HG03575 (cell line): ENCODE results near the gene LMAN2.
"Not testable (repeated sequence)": the region's sequence is repeated elsewhere in the genome, so short reads cannot be mapped to it uniquely, and the experiment has no call there.

ENCODE experiments used
- ATAC-seq: cut with Tn5 transposase; IDR thresholded peaks from one replicate; pipeline ENCODE4 v1.9.1; 2021; ENCODE audit not compliant: unreplicated experiment, insufficient number of reproducible peaks, low FRiP score; ENCODE audit errors: extremely low read depth

LMAN2 gene

DNA sequence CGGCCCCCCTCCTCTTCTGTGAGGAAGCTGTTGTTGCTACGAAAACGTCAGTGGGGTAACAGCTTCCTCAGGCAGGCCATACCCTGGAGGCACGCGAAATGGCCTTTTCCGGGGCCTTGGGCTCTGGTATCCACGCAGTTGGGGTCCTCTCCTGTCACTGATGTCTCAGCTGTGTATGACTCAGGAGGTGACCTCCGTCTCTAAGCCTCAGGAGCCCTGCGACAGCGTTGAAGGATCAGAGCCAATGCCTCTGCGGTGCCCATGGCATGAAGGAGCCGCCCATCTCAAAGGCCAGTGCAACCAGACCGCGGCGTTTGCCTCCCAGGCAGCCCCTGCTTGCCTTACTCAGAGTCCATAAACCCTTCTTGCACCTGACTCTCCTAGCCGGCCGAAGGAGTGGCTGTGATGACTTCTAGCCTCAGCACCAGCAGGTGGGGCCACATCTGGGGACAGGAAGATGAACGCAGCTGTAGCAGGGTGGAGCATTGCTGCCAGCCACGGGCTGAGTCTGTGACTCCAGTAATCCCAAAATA lies 38.8 kb downstream of the LMAN2 start:
- ATAC-seq, result no peak

DNA sequence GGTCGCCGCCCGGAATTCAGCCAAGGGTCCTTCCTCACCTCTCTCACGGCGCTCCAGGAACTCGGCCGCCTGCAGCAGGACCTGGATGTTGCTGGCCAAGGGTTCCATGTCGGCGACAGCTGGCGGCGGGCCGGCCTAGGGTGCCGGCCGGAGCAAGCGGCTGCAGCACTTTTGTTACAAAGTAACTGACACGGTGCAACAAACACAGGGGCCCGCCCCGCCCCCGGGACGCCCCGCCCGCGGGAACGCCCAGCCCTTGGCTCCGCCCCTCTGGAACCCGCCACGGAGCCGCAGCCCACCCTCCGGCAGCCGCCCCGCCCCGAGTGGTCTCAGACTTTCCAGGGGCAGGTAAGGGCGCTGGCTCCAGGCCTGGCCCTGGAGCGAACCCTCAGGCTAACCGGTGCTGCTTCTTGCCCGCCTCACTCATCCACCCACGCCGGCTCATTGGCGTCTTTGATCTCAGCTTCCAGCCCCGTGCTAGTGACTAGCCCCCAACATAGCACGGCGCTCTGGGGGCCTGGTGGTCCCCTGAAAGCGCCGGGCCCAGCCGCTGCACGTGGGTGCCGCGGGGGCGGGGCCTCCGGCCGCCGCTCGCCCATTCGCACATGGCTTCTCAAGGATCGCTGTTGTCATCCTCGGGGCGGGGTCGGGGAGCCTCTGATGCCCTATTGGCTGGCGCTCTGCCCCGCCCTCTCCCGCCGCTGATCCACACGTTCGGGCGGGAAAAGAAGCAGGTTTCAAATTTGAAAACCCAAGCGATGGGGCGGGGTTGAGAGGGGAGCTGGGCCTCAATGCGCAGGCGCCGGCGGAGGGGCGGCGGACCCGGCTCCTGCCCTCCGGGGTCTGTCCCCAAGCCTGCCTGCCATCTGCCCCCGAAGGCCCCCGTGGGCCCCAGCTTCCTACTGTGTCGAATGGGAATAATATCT lies 39.5 kb downstream of the LMAN2 start, which contains the start of gene MXD3:
Gene MXD3 (minus strand): TSS at position 176 of the 926 bp plus-strand sequence. CDS start 68 bp downstream, at position 108.
- ATAC-seq, result no peak

DNA sequence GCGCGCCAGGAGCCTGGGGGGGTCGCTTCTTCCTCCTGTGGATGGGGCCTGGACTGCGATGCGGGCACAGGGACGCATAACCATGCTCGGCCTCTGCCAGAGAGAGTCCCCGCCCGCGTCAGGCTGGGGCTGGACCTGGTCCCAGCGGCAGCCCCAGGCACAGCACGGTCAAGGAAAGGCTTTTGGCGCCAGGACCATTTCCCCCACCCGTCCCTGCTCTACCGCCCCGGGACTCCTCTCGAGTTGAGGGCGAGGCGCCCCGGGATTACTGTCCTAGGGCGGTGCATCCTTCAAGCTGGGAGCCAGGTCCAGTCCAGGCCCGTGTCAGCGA lies 40.1 kb downstream of the LMAN2 start:
- no peak for ATAC-seq

DNA sequence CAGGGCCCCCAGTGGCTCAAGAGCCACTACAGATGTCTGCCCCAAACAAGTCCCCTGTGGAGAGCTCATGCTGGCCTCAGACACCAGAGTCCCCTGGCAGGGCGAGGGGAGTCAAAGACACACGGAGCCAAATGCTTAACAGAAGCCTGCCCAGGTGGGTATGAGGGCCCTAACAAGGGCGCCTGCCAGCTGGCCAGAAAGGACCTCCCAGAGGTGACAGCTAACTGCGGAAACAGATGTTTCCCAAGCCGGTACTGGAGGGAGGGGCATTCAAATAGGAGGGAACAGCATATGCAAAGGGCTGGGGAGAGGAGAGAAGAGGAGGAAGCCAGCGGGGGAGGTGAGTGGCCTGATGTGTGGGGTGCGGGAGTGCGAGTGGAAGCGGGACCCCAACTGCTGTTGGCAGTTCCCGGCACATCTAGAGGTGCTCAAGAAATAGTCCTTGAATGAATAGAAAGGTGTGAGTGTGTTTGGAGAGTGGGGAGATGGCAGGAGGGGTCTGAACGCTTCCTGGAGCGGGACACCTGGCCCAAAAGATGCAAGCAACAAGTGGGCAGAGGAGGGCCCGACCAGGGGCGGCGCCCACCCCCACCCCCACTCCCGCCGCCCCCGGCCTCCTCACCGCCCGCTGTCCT lies 40.6 kb downstream of the LMAN2 start:
- ATAC-seq, result no peak

DNA sequence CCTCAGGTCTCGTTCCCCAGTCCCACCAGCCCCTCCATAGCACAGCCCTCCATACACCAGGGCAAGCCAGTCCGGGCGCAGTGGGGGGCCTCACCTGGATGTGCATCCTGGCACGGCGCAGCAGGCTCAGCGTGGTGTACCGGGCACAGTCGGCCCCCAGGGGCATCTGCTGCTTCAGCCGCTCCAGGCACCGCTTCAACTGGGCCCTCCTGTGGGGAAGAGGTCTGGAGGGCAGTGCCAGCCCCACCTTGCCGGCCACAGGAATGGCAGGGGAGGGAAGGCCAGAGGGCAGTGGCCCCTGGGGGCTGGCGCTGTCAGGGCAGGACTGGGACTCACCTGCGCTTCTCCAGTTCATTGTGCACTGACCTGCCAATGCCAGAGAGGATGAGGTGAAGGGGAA lies 41.1 kb downstream of the LMAN2 start:
- no peak for ATAC-seq

DNA sequence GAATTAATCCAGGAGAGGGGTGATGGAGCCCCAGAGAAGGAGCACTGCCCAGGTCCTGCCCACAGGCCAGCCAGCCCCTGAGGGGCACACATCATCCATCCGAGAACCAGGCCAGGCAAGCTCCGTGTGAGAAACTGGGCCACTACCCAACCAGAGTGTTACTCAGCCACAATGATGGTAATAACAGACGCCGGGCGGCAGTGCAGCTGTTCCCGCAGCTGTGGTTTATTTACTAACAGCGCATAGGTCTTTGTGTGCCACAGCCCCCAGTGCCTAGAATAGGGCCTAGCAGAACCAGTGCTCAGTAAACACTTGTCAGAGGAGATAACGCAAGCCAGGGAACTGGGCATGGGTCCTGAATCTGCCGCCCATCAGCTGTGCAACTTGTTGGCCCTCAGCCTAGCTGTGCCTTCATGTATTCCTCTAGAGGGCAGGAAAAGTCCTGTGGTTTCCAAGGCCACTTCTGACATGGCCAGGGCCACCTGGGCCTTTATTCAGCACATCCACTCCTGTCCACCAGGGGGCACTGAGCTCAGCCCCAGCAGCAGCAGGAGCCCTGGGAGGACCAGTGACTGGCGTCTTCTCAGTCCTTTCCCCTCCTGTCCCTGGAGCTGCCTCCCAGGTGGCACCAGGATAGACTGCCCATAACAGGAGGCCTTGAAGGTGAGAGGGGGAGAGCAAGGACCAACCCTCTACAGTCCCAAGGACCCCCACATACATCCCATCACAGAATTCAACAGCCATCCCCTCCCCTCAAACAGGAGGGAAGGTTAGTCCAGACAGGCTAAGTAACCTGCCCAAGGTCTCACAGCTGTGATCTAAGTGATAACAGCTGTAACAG lies 41.9 kb downstream of the LMAN2 start:
- no peak for ATAC-seq

DNA sequence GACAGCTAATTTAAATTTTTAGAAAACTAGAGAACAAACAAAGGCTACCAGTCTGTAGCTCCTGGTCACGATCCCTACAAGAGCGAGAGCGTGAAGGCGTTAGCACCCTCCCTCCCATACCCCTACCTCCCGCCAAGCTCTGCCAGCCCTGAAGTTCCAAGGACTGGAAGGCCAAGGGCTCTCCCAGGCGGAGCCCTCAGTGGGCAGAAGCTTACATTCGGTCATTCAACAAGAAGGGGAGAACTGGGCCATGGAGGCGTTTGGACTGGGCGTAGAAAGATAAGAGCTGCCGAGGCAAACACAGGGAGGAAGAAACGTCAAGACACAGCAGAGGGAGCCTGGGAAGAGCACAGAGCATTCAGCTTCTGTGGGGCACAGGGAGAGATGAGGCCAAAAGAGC lies 42.7 kb downstream of the LMAN2 start:
- no peak for ATAC-seq

DNA sequence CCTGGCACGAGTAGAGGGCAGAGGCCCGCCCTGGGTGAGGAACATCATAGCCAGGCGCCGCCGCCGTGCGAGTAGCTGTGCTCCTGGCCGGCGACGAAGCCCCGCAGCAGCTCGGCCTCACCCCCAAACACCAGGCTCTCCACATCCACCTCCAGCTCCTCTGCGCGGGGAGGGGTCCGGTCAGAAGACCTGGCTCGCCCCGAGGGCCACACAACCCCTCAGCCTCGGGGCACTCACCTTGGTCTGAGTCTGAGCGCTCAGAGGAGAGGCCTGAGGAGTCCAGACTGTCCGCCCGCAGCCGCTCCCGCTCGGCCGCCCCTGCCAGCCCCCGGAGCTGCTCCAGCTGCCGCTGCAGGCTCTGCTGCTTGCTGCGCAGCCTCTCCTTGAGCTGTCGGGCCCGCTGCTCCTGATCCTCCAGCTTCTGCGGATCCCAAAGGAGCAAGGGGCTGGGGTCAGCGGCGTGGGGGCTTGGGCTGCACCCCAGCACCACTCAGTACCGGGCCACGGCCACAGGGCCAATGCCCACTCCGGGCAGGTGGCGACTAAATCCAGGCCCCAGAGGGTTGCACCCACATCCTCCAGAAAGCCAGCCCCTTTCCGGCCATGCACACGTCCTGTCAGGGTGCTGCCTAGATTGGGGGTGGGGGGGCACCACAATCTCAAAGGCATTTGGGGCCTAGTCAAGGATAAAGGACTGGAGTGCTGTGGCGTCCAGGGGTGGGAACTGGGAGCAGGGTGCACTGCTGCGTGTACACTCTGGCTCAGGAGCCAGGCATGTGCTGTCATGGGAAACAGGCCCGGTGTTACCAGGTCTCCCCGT lies 43.7 kb downstream of the LMAN2 start:
- ATAC-seq, result no peak

DNA sequence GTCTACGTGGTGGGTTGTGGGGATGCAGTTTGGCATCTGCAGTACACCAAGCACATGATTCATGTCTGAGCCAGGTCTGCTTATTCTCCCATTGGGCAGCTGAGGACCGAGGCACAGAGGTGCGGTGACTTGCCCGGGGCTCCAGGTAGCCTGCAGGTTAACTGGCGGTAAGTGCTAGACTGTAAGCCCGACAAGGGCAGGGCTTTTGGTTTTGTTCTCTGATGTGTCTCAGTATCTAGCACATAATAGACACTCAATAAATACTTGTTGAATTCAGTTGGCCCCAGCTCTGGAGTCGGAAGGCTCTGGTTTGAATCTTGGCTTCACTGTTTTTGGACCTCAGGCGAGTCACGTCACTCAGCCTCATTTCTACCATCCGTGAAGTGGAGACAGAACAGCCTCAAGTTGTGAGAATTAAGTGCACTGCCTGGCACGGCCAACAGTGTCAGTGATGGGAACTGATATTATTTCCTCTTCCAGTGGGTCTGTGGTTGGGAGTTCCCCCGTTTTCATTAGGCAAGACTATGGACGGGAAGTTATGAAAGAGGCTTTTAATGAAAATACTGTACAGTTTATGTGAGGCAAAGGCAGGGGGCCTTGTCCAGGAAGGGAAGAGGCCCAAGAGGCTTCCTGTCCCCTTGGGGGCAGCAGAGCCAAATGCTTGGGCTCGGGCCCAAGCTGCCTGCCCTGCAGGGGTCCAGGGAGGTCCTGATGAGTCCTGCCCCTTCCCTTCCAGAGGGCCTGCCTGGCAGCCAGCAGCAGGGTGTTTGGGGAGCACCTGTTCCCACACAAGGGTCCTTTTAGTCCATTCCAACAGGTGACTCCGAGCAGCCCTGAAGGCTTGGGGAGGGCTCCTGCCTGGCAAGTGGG lies 44.6 kb downstream of the LMAN2 start:
- no peak for ATAC-seq

DNA sequence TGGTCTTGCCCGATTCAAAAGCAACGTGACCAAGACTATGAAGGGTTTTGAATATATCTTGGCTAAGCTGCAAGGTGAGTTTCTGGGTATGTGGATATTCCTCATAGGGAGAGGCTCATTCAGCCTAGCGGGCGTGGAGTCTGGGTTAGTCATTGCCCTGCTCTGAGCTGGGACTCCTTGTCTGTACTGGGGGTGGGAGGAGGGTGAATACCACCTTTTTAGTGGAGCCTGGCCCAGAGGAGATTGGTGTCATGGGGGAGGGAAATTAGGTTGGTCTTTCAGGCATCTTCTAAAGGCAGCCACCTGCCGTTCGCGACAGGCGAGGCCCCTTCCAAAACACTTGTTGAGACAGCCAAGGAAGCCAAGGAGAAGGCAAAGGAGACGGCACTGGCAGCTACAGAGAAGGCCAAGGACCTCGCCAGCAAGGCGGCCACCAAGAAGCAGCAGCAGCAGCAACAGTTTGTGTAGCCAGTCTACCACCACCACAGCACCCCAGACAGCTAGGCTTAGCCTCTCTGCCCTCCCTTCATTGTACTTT lies 45.3 kb downstream of the LMAN2 start:
- ATAC-seq, result not testable (repeated sequence)

DNA sequence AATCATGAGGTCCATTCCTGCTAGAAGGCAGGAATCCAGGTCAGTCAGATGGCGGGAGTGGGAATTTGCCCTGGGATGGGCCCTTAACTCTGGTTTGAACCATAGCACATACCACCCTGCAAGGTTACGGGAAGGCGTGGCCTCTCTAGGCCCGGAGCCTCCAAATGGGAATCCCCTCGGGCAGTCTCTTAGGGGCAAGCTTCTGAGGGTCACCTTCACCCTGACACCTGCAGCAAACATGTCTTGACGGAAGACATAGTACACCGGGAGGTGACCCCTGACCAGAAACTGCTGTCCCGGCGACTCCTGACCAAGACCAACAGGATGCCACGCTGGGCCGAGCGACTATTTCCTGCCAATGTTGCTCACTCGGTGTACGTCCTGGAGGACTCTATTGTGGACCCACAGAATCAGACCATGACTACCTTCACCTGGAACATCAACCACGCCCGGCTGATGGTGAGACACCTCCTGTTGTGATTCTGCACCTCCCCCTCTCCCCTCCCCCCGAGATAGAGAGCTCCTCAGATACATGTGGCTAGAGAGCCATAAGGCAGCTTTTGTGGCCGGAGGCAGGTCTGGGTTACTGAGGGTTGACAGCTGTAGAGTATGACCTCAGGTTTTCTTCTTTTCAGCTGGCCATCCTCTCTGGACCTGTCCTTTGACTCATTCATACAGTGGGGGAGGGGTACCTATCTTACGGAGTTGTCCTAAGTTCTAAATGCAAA lies 46.9 kb downstream of the LMAN2 start:
- ATAC-seq, result no peak

DNA sequence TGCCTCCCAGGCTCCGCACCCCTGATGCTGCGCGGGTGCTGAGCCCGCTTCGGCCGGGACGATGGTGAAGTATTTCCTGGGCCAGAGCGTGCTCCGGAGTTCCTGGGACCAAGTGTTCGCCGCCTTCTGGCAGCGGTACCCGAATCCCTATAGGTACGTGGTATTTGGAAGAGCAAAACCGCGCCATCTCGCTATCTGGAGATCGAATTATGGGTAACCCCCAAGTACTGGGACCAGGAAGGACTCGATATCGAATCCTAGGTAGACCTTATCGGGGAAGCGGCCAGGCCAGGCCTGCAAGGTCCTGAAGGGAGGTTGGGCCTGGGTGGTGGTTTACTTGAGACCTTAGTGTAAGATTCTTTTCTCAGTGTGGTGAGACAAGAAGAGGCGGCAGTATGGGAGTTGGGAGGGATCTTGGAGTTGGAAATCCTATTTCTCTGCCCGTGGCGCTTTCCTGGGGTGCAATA lies 47.5 kb downstream of the LMAN2 start:
- no peak for ATAC-seq

DNA sequence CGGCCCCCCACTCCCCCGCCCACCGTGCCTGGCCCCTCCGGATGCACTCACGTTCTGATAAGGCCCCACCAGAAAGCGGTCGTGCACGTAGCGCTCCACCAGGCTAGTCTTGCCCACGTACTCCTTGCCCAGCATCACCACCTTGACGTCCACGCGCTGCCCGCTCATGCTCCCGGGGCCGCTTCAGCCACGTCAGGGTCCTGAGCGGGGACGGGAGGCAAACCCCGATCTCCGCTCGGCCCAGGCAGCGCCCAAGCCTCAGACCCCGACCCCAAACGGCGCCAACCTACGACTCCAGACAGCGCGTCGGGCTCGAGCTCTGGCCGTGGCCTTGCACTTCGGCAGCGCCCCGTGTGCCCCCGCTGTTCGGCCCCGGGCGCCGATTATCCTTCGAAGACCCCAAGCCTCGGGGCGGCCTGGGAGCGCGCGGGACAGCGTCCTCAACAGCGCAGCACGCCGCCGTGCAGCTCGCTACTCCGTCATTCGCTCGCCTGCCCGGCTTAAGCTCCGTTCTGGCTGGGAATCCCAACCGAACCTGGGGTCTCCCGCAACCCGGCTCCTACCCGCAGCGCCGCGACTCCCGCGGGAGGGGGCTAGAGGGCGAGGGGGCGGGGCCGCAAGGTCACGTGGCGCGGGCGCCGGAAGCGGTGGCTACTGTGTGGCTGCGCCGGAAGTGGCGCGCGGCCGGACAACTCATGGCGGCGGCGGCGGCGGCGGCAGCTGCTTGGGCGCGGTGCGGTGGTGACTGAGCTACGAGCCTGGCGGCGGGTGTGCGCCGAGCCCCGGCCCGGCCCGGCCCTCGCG lies 48.1 kb downstream of the LMAN2 start, which contains the start of the genes PRELID1 and RAB24:
Gene PRELID1 (plus strand): TSS at position 679 of the 804 bp plus-strand sequence. CDS start 187 bp downstream, outside the sequence.
Gene RAB24 (minus strand): TSS at position 599 of the 804 bp plus-strand sequence. CDS start 431 bp downstream, at position 168.
- no peak for ATAC-seq

DNA sequence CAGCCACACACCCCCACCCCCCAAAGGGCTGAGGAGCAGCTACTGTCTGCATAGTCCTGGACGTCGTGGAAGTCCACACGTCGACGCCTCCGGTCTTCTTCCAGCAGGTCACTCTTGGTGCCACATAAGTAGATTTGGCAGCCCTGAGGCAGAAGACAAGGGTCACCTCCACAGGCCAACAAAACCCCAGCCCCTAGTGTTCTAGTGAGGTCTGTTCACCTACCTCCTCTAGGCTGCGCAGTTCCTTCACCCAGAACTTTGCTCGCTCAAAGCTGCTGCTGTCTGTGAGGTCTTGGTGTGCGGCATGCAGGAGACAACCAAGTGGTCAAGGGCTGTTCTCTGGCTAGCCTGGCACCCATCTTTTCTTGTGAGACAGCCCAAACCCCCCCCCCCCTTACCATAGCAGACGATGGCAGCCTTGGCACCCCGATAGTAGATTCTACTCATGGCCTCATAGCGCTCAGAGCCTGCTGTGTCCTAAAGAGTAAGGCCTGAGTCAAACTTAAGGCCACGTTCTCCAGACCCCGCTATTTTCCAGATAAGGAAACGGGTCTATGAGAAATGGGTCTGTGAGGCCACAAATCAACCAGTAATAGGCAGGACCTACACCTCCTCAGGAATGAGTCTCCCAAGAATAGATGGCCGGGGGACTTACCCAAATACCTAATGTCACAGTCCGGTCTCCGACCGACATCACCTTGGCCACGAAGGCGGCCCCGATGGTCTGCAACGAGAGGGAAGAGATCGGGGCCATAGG lies 48.9 kb downstream of the LMAN2 start:
- ATAC-seq, result no peak
